Loucy (cell line): ENCODE data around the gene ANKRD9.

Source experiments
- H2AFZ ChIP-seq: fragments of 200-600 bp; sonication (generic); 2 replicates; pipeline ENCODE4 v1.6.0; 2016; ENCODE audit warnings: antibody characterized with exemption, mild to moderate bottlenecking, low read length, moderate library complexity
- H3F3A ChIP-seq: fragments of 200-600 bp; 2 replicates; pipeline ENCODE4 v1.6.0; 2016; ENCODE audit warnings: antibody characterized with exemption, low read depth, mild to moderate bottlenecking
- H3K27me3 ChIP-seq: fragments of 200-600 bp; sonication (generic); 2 replicates; pipeline ENCODE4 v1.6.1; 2014; ENCODE audit warnings: low read length, mild to moderate bottlenecking; ENCODE audit not compliant: insufficient read depth, poor library complexity, severe bottlenecking
- H3K36me3 ChIP-seq: fragments of 200-600 bp; sonication (generic); 2 replicates; pipeline ENCODE4 v1.6.1; 2016; ENCODE audit warnings: low read length; ENCODE audit not compliant: insufficient read depth
- H3K4me1 ChIP-seq: fragments of 200-600 bp; sonication (generic); 2 replicates; pipeline ENCODE4 v1.5.1; 2014; ENCODE audit warnings: low read length, mild to moderate bottlenecking; ENCODE audit not compliant: insufficient read depth, poor library complexity, severe bottlenecking
- H3K4me2 ChIP-seq: fragments of 200-600 bp; sonication (generic); 2 replicates; pipeline ENCODE4 v1.6.0; 2014; ENCODE audit warnings: antibody characterized with exemption, low read length, low read depth, mild to moderate bottlenecking; ENCODE audit not compliant: poor library complexity, severe bottlenecking
- H3K4me3 ChIP-seq: fragments of 200-600 bp; sonication (generic); 2 replicates; pipeline ENCODE4 v1.5.1; 2014; ENCODE audit warnings: low read length, mild to moderate bottlenecking, mixed read lengths; ENCODE audit not compliant: poor library complexity, severe bottlenecking
- H3K79me2 ChIP-seq: fragments of 200-600 bp; sonication (generic); 2 replicates; pipeline ENCODE4 v1.6.1; 2014; ENCODE audit warnings: low read length; ENCODE audit not compliant: insufficient read depth
- H3K9ac ChIP-seq: fragments of 200-600 bp; sonication (generic); 2 replicates; pipeline ENCODE4 v1.6.0; 2014; ENCODE audit warnings: mild to moderate bottlenecking, low read depth, low read length, moderate library complexity; ENCODE audit not compliant: poor library complexity, severe bottlenecking
- H3K9me2 ChIP-seq: fragments of 200-600 bp; sonication (generic); replicated peaks from 2 replicates; pipeline ENCODE4 v1.6.1; 2016; ENCODE audit warnings: low read depth, low read length, mixed read lengths
- H3K9me3 ChIP-seq: fragments of 200-600 bp; sonication (generic); 2 replicates; pipeline ENCODE4 v1.6.1; 2014; ENCODE audit warnings: mild to moderate bottlenecking, antibody characterized with exemption, low read length, low read depth; ENCODE audit not compliant: insufficient read depth
- H4K20me1 ChIP-seq: fragments of 200-600 bp; sonication (generic); 2 replicates; pipeline ENCODE4 v1.6.0; 2014; ENCODE audit warnings: antibody characterized with exemption, low read length, mild to moderate bottlenecking; ENCODE audit not compliant: insufficient read depth, poor library complexity, severe bottlenecking
- EZH2phosphoT487 ChIP-seq: fragments of 200-600 bp; IDR thresholded peaks from 2 replicates; pipeline ENCODE4 v1.6.1; 2018; ENCODE audit warnings: antibody characterized with exemption, mild to moderate bottlenecking, moderate library complexity, borderline replicate concordance
- TF ChIP-seq, protein P1 (sequence below): fragments of 200-600 bp; sonication (generic); conservative IDR thresholded peaks from 2 replicates; pipeline ENCODE4 v1.5.1; 2014; ENCODE audit warnings: mild to moderate bottlenecking, antibody characterized with exemption, low read length

ANKRD9 gene

DNA sequence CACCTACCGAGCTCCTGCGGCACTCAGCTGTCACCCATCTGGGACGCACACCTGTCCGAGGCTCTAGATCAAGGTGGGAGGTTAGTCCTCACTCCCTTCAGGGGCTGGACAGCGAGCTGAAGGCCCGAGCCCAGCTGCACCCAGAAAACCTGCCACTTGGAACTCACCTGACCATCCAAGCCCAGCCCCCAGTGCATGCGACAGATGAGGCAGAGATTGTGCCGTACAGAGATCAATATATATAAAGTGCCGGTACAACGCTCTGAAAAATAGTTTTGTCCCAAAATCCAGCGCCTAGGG, 3.0 kb downstream of the ANKRD9 start:
- Histone ChIP-seq H3K27me3 (no peaks in the 10 kb centered on the region), H3K9me2 (no peaks in the 10 kb centered on the region), H3K4me2 (no peak overlapping the region), H3K4me1 (no peaks in the 10 kb centered on the region), H4K20me1 (no peaks in the 10 kb centered on the region), H2AFZ (no peak overlapping the region), H3K9me3 (no peaks in the 10 kb centered on the region), H3F3A (no peaks in the 10 kb centered on the region), H3K36me3 (no peaks in the 10 kb centered on the region), H3K4me3 (no peak overlapping the region), H3K79me2 (no peaks in the 10 kb centered on the region), H3K9ac (no peak overlapping the region)
- TF ChIP-seq, protein P1, sequence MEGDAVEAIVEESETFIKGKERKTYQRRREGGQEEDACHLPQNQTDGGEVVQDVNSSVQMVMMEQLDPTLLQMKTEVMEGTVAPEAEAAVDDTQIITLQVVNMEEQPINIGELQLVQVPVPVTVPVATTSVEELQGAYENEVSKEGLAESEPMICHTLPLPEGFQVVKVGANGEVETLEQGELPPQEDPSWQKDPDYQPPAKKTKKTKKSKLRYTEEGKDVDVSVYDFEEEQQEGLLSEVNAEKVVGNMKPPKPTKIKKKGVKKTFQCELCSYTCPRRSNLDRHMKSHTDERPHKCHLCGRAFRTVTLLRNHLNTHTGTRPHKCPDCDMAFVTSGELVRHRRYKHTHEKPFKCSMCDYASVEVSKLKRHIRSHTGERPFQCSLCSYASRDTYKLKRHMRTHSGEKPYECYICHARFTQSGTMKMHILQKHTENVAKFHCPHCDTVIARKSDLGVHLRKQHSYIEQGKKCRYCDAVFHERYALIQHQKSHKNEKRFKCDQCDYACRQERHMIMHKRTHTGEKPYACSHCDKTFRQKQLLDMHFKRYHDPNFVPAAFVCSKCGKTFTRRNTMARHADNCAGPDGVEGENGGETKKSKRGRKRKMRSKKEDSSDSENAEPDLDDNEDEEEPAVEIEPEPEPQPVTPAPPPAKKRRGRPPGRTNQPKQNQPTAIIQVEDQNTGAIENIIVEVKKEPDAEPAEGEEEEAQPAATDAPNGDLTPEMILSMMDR = no peak
- no peak for TF ChIP-seq EZH2phosphoT487

GRCh38 chr14:102505775-102506625, 3.6 kb downstream of the ANKRD9 start:
- H3K36me3 ChIP-seq = no peaks in the 10 kb centered on the region
- TF ChIP-seq, protein P1 = no peak
- TF ChIP-seq EZH2phosphoT487 = no peak
- H3K4me1 ChIP-seq = no peaks in the 10 kb centered on the region
- no peaks in the 10 kb centered on the region for H3K79me2 ChIP-seq
- H3K4me2 ChIP-seq = no peak overlapping the region
- no peak overlapping the region for H3K4me3 ChIP-seq
- no peaks in the 10 kb centered on the region for H3F3A ChIP-seq
- H3K9me3 ChIP-seq = no peaks in the 10 kb centered on the region
- no peak overlapping the region for H3K9ac ChIP-seq
- no peaks in the 10 kb centered on the region for H3K27me3 ChIP-seq
- no peak overlapping the region for H2AFZ ChIP-seq
- H3K9me2 ChIP-seq = no peaks in the 10 kb centered on the region
- H4K20me1 ChIP-seq = no peaks in the 10 kb centered on the region

- Histone ChIP-seq H3K9me2 (no peaks in the 10 kb centered on the region), H3F3A (no peaks in the 10 kb centered on the region), H3K27me3 (no peaks in the 10 kb centered on the region), H2AFZ (no peak overlapping the region), H3K9me3 (no peaks in the 10 kb centered on the region), H3K4me1 (peaks cover 8% of the 10 kb centered on the region), H3K4me3 (no peak overlapping the region), H3K79me2 (no peaks in the 10 kb centered on the region), H4K20me1 (no peaks in the 10 kb centered on the region), H3K9ac (no peak overlapping the region), H3K36me3 (no peaks in the 10 kb centered on the region), H3K4me2 (no peak overlapping the region)
- TF ChIP-seq, protein P1 = no peak
- TF ChIP-seq EZH2phosphoT487 = no peak
Observed at GRCh38 chr14:102505000-102505619, 4.5 kb downstream of the ANKRD9 start.
